ENCODE results near the gene ZNF770.
A peak's percentile ranks its signal among the peaks of the same experiment; 100 is the strongest.
"Not testable (repeated sequence)": the region's sequence is repeated elsewhere in the genome, so short reads cannot be mapped to it uniquely, and the experiment has no call there.

Gene ZNF770

DNA sequence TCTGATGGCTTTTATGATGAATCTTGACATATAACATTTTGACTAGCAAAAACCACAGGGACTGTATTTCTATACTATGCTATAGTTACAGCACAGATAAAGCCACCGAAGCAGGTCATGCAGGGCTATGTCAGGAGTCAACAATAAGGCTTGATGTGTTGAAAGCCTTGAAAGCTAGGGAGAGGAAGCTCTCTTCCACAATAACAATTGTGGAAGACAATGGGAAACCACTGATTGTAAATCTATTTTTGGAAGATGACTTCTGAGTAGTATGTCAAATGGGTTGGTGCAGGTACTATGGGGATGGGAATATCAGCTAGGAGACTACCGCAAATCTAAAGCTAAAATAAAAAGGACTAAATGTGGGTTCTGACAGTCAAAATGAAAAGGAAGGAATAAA is 14.6 kb downstream of the ZNF770 start:
- H3K4me3 ChIP-seq (ENCODE audit: low read depth in 1 of 2, low read length in 2 of 2) = no peak overlapping the region
- no peak overlapping the region for H3K27ac ChIP-seq (ENCODE audit: low read length)
- H3K36me3 ChIP-seq (ENCODE audit: control insufficient read depth in 1 of 2, insufficient read depth in 2 of 2, low read length in 2 of 2) = no peaks in the 10 kb centered on the region
- H3K27me3 ChIP-seq (ENCODE audit: low read depth, low read length) = no peaks in the 10 kb centered on the region
- H3K9me3 ChIP-seq (ENCODE audit: control insufficient read depth in 1 of 2, low read length in 2 of 2) = no peaks in the 10 kb centered on the region
- peaks cover 0 to 4% of the 10 kb centered on the region in 2 donors for H3K4me1 ChIP-seq (ENCODE audit: control insufficient read depth in 1 of 2, insufficient read depth in 2 of 2, low read length in 2 of 2)

DNA sequence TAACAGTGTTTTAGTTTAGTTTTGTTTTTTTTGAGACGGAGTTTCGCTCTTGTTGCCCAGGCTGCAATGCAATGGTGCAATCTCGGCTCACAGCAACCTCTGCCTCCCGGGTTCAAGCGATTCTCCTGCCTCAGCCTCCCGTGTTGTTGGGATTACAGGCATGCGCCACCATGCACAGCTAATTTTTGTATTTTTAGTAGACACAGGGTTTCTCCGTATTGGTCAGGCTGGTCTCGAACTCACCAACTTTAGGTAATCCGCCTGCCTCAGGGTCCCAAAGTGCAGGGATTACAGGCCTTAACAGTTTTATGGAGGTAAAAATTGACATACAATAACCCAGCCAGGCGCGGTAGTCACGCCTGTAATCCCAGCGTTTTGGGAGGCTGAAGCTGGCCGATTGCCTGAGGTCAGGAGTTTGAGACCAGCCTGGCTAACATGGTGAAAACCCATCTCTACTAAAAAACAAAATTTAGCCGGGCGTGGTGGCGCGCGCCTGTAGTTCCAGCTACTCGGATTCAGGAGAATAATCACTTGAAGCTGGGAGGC is 17.9 kb downstream of the ZNF770 start:
- H3K27ac ChIP-seq (ENCODE audit: low read length); H3K36me3 ChIP-seq (ENCODE audit: control insufficient read depth in 1 of 2, insufficient read depth in 2 of 2, low read length in 2 of 2); H3K27me3 ChIP-seq (ENCODE audit: low read depth, low read length); H3K9me3 ChIP-seq (ENCODE audit: control insufficient read depth in 1 of 2, low read length in 2 of 2): not testable (repeated sequence)
- Histone ChIP-seq H3K4me3 (ENCODE audit: low read depth in 1 of 2, low read length in 2 of 2) (peak overlapping the region; percentile 90 to 98), H3K4me1 (ENCODE audit: control insufficient read depth in 1 of 2, insufficient read depth in 2 of 2, low read length in 2 of 2) (peaks cover 0 to 18% of the 10 kb centered on the region in 2 donors)

DNA sequence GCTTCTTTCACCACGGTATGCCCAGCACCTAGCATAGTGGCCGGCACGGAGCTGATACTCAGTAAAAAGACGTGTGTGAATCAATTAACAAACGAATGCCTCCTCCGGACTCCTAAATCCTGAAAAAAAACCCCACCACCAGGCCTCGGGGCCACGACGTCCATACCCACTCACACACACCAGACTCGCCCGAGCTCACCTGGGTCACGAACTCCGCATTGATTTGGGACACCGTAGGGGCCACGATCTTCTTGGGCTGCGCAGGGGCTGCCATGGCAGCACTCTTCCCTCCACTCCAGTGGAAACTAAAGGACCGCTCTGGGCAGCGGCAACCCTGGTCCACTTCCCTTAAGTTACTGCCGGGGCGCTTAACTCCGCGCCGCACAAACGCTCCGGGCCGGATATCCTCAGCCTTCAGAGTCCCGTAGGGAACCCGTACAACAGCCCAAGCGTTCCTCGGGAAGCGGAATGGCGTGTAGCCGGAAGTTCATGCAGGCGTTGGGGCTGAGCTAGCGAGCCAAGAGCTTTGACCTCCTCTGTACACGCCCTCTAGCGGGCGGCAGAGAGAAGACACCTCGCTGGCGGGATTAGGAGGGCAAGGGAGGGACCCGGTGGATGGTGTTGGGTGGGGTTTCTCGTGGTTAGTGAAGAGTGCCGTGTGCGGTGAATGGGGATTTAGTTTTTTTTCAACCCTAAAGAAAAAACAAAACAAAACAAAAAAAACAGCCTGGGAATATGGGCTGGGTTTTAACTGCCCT is 18.6 kb downstream of the ZNF770 start, which contains the start of gene AQR:
TSS of gene AQR (minus strand) at position 403 of the 758 bp plus-strand sequence. CDS start at position 274, 129 bp downstream.
- Histone ChIP-seq H3K36me3 (ENCODE audit: control insufficient read depth in 1 of 2, insufficient read depth in 2 of 2, low read length in 2 of 2) (peaks cover 0 to 1% of the 10 kb centered on the region in 2 donors), H3K27me3 (ENCODE audit: low read depth, low read length) (no peaks in the 10 kb centered on the region), H3K27ac (ENCODE audit: low read length) (peak within 1 kb of the TSS; percentile 91), H3K4me3 (ENCODE audit: low read depth in 1 of 2, low read length in 2 of 2) (peak within 1 kb of the TSS; percentile 90 to 98), H3K4me1 (ENCODE audit: control insufficient read depth in 1 of 2, insufficient read depth in 2 of 2, low read length in 2 of 2) (peaks cover 0 to 18% of the 10 kb centered on the region in 2 donors), H3K9me3 (ENCODE audit: control insufficient read depth in 1 of 2, low read length in 2 of 2) (no peaks in the 10 kb centered on the region)

DNA sequence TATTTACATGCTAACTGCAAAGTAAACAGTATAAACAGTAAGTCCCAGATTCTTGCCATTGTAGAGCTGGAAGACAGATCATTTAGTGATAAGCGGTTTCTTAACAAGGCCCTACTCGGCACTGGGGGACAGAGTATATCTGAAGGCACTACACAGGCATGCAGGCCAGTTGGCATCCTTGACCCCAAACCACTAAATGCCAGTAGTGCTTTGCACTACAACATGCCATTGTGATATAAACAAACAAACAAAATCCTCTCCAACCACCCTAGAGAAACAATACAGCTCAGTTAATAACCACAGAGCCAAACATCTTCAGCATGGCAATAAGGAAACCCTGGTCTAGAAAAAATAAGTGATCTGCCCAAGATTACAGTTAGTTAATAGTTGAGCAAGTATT is 23.8 kb downstream of the ZNF770 start:
- no peaks in the 10 kb centered on the region for H3K27me3 ChIP-seq (ENCODE audit: low read depth, low read length)
- H3K27ac ChIP-seq (ENCODE audit: low read length) = no peak overlapping the region
- H3K9me3 ChIP-seq (ENCODE audit: control insufficient read depth in 1 of 2, low read length in 2 of 2) = no peaks in the 10 kb centered on the region
- no peak overlapping the region for H3K4me3 ChIP-seq (ENCODE audit: low read depth in 1 of 2, low read length in 2 of 2)
- peaks cover 8 to 16% of the 10 kb centered on the region in 2 donors for H3K36me3 ChIP-seq (ENCODE audit: control insufficient read depth in 1 of 2, insufficient read depth in 2 of 2, low read length in 2 of 2)
- H3K4me1 ChIP-seq (ENCODE audit: control insufficient read depth in 1 of 2, insufficient read depth in 2 of 2, low read length in 2 of 2) = peaks cover 0 to 18% of the 10 kb centered on the region in 2 donors

DNA sequence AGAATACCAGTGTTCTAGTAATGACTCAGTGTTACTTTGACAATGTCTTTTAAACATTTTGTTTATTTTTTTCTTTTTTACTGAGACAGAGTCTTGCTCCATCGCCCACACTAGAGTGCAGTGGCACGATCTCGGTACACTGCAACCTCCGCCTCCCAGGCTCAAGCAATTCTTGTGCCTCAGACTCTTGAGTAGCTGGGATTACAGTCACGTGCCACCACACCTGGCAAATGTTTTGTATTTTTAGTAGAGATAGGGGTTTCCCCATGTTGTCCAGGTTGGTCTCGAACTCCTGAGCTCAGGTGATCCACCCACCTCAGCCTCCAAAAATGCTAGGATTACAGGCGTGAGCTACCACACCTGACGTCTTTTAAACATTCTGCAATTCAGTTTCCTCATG is 34.2 kb downstream of the ZNF770 start:
- H3K9me3 ChIP-seq (ENCODE audit: control insufficient read depth in 1 of 2, low read length in 2 of 2) = no peaks in the 10 kb centered on the region
- H3K36me3 ChIP-seq (ENCODE audit: control insufficient read depth in 1 of 2, insufficient read depth in 2 of 2, low read length in 2 of 2) = peaks cover 7 to 14% of the 10 kb centered on the region in 2 donors
- no peaks in the 10 kb centered on the region for H3K4me1 ChIP-seq (ENCODE audit: control insufficient read depth in 1 of 2, insufficient read depth in 2 of 2, low read length in 2 of 2)
- H3K27ac ChIP-seq (ENCODE audit: low read length) = no peak overlapping the region
- no peaks in the 10 kb centered on the region for H3K27me3 ChIP-seq (ENCODE audit: low read depth, low read length)
- no peak overlapping the region for H3K4me3 ChIP-seq (ENCODE audit: low read depth in 1 of 2, low read length in 2 of 2)

DNA sequence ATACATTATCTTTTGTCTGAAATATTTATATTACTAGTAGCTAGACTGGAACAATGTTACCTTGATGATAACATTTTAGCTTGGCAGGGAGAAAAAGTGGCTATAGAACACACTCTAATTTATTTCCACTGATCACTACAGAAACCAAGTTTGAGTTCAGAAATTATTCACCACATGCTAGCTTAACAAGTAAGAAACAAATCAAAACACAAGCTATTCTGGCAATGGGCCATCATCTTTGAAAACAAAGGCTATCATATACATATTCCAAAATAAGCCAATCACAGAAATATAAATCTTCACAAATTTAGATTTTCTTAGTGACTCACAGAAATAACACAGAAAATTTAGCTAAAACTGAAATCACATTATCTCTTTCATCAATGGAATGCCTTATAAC is 35.6 kb downstream of the ZNF770 start:
- Histone ChIP-seq H3K9me3 (ENCODE audit: control insufficient read depth in 1 of 2, low read length in 2 of 2) (no peaks in the 10 kb centered on the region), H3K27ac (ENCODE audit: low read length) (no peak overlapping the region)

DNA sequence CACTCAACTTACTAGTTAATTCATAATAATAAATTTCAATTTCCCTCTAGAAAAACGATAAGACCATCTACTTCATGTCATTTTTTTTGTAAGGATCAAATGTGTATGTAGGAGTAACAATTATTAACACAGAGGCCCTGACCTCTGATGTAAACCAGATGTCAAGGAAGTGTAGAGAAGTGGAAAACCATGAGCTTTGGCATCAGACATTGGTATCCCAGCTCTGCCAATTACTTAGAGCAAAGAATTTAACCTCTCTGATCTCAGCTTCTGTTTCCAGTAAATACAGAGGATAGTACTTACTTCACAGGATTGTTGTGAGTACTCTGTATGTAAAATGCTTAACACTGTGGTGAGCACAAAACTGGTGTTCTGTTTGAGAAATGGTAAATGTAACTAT is 36.1 kb downstream of the ZNF770 start:
- Histone ChIP-seq H3K4me3 (ENCODE audit: low read depth in 1 of 2, low read length in 2 of 2) (no peak overlapping the region), H3K27me3 (ENCODE audit: low read depth, low read length) (no peaks in the 10 kb centered on the region), H3K4me1 (ENCODE audit: control insufficient read depth in 1 of 2, insufficient read depth in 2 of 2, low read length in 2 of 2) (no peaks in the 10 kb centered on the region), H3K36me3 (ENCODE audit: control insufficient read depth in 1 of 2, insufficient read depth in 2 of 2, low read length in 2 of 2) (peaks cover 7 to 14% of the 10 kb centered on the region in 2 donors), H3K27ac (ENCODE audit: low read length) (no peak overlapping the region), H3K9me3 (ENCODE audit: control insufficient read depth in 1 of 2, low read length in 2 of 2) (no peaks in the 10 kb centered on the region)

More for the DNA sequence above, 35.6 kb downstream of the ZNF770 start:
- H3K4me1 ChIP-seq (ENCODE audit: control insufficient read depth in 1 of 2, insufficient read depth in 2 of 2, low read length in 2 of 2) = no peaks in the 10 kb centered on the region
- peaks cover 7 to 14% of the 10 kb centered on the region in 2 donors for H3K36me3 ChIP-seq (ENCODE audit: control insufficient read depth in 1 of 2, insufficient read depth in 2 of 2, low read length in 2 of 2)
- no peaks in the 10 kb centered on the region for H3K27me3 ChIP-seq (ENCODE audit: low read depth, low read length)
- no peak overlapping the region for H3K4me3 ChIP-seq (ENCODE audit: low read depth in 1 of 2, low read length in 2 of 2)

DNA sequence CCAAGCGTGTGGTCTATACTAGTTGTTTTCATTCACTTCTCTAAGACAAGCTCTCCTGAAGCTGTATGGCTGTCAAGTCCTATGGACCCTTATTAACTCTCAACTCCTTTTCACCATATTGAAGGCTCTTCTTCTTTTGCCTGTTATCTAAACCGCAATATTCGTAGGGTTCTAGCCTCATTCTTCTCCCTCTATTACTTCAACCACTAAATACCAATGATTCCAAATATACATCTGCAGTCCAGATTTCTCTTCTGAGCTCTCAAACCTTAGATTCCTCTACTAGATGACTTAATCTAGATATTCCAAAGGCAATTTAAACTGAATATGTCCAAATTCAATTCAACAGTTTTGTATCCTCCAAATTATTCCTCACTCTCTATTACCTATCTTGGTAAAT is 43.2 kb downstream of the ZNF770 start:
- Histone ChIP-seq H3K9me3 (ENCODE audit: control insufficient read depth in 1 of 2, low read length in 2 of 2) (no peaks in the 10 kb centered on the region), H3K36me3 (ENCODE audit: control insufficient read depth in 1 of 2, insufficient read depth in 2 of 2, low read length in 2 of 2) (peaks cover 26 to 46% of the 10 kb centered on the region in 2 donors), H3K27me3 (ENCODE audit: low read depth, low read length) (no peaks in the 10 kb centered on the region), H3K27ac (ENCODE audit: low read length) (no peak overlapping the region), H3K4me1 (ENCODE audit: control insufficient read depth in 1 of 2, insufficient read depth in 2 of 2, low read length in 2 of 2) (no peaks in the 10 kb centered on the region), H3K4me3 (ENCODE audit: low read depth in 1 of 2, low read length in 2 of 2) (no peak overlapping the region)

DNA sequence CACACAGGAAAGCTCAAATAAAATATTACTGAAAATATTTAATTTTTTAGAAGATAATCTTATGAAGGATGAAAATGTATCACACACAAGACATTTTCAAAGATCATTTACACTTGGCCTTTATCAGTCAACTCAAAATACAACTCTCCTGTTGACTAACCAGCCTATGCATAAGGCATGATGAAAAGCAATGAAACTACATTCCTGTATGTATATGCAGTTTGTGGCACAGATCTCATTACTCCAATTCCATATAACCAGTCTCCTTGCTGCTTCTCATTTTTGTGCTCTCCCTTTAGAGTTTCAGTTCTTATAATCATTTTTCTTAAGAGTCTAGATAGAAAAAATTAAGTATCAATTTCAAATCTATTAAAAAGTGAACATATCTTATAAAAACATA is 44.4 kb downstream of the ZNF770 start:
- H3K4me1 ChIP-seq (ENCODE audit: control insufficient read depth in 1 of 2, insufficient read depth in 2 of 2, low read length in 2 of 2) = no peaks in the 10 kb centered on the region
- H3K9me3 ChIP-seq (ENCODE audit: control insufficient read depth in 1 of 2, low read length in 2 of 2) = no peaks in the 10 kb centered on the region
- peaks cover 31 to 57% of the 10 kb centered on the region in 2 donors for H3K36me3 ChIP-seq (ENCODE audit: control insufficient read depth in 1 of 2, insufficient read depth in 2 of 2, low read length in 2 of 2)
- no peak overlapping the region for H3K4me3 ChIP-seq (ENCODE audit: low read depth in 1 of 2, low read length in 2 of 2)
- H3K27me3 ChIP-seq (ENCODE audit: low read depth, low read length) = no peaks in the 10 kb centered on the region
- H3K27ac ChIP-seq (ENCODE audit: low read length) = no peak overlapping the region

DNA sequence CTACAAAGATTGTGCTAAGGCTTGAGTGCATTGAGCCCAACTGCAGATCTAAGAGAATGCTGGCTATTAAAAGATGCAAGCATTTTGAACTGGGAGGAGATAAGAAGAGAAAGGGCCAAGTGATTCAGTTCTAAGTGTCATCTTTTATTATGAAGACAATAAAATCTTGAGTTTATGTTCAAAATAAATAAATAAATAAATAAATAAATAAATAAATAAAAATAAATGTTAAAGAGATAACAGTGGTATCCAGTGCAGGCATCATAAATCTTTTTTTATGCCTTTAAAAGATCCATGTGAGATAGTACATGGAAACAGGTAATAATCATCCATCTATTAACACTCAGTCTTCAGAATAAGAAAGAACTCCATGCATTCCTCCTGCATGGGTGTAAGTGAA is 44.8 kb downstream of the ZNF770 start:
- not testable (repeated sequence) for H3K27me3 ChIP-seq (ENCODE audit: low read depth, low read length); H3K4me1 ChIP-seq (ENCODE audit: control insufficient read depth in 1 of 2, insufficient read depth in 2 of 2, low read length in 2 of 2); H3K4me3 ChIP-seq (ENCODE audit: low read depth in 1 of 2, low read length in 2 of 2); H3K27ac ChIP-seq (ENCODE audit: low read length); H3K9me3 ChIP-seq (ENCODE audit: control insufficient read depth in 1 of 2, low read length in 2 of 2)
- peaks cover 31 to 60% of the 10 kb centered on the region in 2 donors for H3K36me3 ChIP-seq (ENCODE audit: control insufficient read depth in 1 of 2, insufficient read depth in 2 of 2, low read length in 2 of 2)

DNA sequence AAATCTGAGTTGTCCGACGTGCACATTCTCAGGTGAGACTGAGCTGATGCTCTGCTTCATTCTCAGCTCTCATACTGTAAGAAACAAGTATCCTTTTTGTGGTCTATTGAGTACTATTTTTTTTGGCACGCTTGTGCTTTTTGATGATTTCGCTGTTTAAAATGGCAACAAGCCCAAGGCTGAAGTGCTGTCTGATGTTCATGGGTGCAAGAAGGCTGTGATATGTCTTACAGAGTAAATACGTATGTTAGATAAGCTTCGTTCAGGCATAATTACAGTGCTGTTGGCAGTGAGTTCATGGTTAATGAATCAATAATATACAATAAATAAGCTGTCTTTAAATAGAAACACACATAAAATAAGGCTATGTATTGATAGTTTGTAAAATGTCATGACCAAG is 45.7 kb downstream of the ZNF770 start:
- no peaks in the 10 kb centered on the region for H3K27me3 ChIP-seq (ENCODE audit: low read depth, low read length)
- no peak overlapping the region for H3K4me3 ChIP-seq (ENCODE audit: low read depth in 1 of 2, low read length in 2 of 2)
- peaks cover 31 to 65% of the 10 kb centered on the region in 2 donors for H3K36me3 ChIP-seq (ENCODE audit: control insufficient read depth in 1 of 2, insufficient read depth in 2 of 2, low read length in 2 of 2)
- H3K9me3 ChIP-seq (ENCODE audit: control insufficient read depth in 1 of 2, low read length in 2 of 2) = no peaks in the 10 kb centered on the region
- no peak overlapping the region for H3K27ac ChIP-seq (ENCODE audit: low read length)
- no peaks in the 10 kb centered on the region for H3K4me1 ChIP-seq (ENCODE audit: control insufficient read depth in 1 of 2, insufficient read depth in 2 of 2, low read length in 2 of 2)

Measured in muscle layer of duodenum (tissue), 2 donors.